Endothelial cell of umbilical vein (primary cell): ENCODE results near the gene TACC3. TPM values are rescaled to one million over a fixed set of nuclear protein-coding genes. Genes with fewer than 3 reads are reported as not detected.
A peak's percentile ranks its signal among the peaks of the same experiment; 100 is the strongest.

ENCODE experiments used
- Bru-seq: library from RNA; stranded (reverse); fragments of 400-500 nt; gene quantifications from one replicate; lab custom pipeline; 2021; lab: Mats Ljungman, UMichigan
- BruChase-seq, 2 experiments: library from RNA; stranded (reverse); fragments of 400-500 nt; gene quantifications; one replicate each; lab custom pipeline; 2021; lab: Mats Ljungman, UMichigan
- BruUV-seq: library from RNA; stranded (reverse); fragments of 400-500 nt; replicated peaks from 2 replicates; lab custom pipeline; 2021; lab: Mats Ljungman, UMichigan
- CTCF ChIA-PET: fragments of 300-600, 350-600 bp; sonication (Branson Sonifier 250); formaldehyde crosslinking; loops from one replicate; lab custom pipeline; 2021; ENCODE audit warnings: antibody characterized with exemption, inconsistent platforms; lab: Charles Lee
- POLR2A ChIA-PET: fragments of 300-600, 350-600 bp; sonication (Branson Sonifier 250); formaldehyde crosslinking; loops from one replicate; lab custom pipeline; 2021; ENCODE audit warnings: antibody characterized with exemption, inconsistent platforms; lab: Charles Lee
- DNase-seq: peaks from one replicate; pipeline ENCODE4 v3.0.0-alpha.2; 2011; ENCODE audit warnings: low read depth, low spot score
- FAIRE-seq: peaks from 2 replicates; lab custom pipeline; 2011; peaks lifted over from hg19 to GRCh38; lab: Jason Lieb, UNC
- H2AFZ ChIP-seq: 2 replicates; pipeline ENCODE4 v1.6.0; 2012; ENCODE audit warnings: low read depth, low read length, control low read depth, inconsistent platforms
- H3K27ac ChIP-seq: 2 replicates; pipeline ENCODE4 v1.5.1; 2011; ENCODE audit warnings: low read depth, mild to moderate bottlenecking, control low read depth, low read length, moderate library complexity; ENCODE audit not compliant: insufficient read depth
- H3K27me3 ChIP-seq, 2 experiments: 2 replicates each; pipeline versions ENCODE4 v1.6.0 to v1.6.1; 2011; ENCODE audit warnings: low read length in 2 of 2, mixed read lengths in 1 of 2; ENCODE audit not compliant: control insufficient read depth in 2 of 2, insufficient read depth in 2 of 2
- H3K36me3 ChIP-seq, 2 experiments: 2 replicates in 1 of 2; 3 replicates in 1 of 2; pipeline ENCODE4 v1.5.1; 2011; ENCODE audit warnings: low read length in 2 of 2, mild to moderate bottlenecking in 1 of 2, moderate library complexity in 1 of 2; ENCODE audit not compliant: control insufficient read depth in 2 of 2, insufficient read depth in 2 of 2; ENCODE audit errors: extremely low read depth in 1 of 2
- H3K4me1 ChIP-seq: 3 replicates; pipeline ENCODE4 v1.5.1; 2011; ENCODE audit warnings: mild to moderate bottlenecking, low read length; ENCODE audit not compliant: control insufficient read depth, insufficient read depth; ENCODE audit errors: extremely low read depth
- H3K4me2 ChIP-seq: 2 replicates; pipeline ENCODE4 v1.6.1; 2011; ENCODE audit warnings: low read length, control low read depth, mixed read lengths; ENCODE audit not compliant: insufficient read depth
- H3K4me3 ChIP-seq, 3 experiments: fragments of 200-600 bp in 1 of 3; sonication (generic), shearing (Covaris generic) in 1 of 3; replicated peaks in 1 of 3; 2 replicates each; pipeline ENCODE4 v1.5.1; 2011 to 2016; ENCODE audit warnings: control low read depth in 3 of 3, low read length in 3 of 3, mild to moderate bottlenecking in 2 of 3, inconsistent platforms in 1 of 3, low read depth in 1 of 3, moderate library complexity in 1 of 3; ENCODE audit not compliant: insufficient read depth in 1 of 3
- H3K79me2 ChIP-seq: 2 replicates; pipeline ENCODE4 v1.6.0; 2012; ENCODE audit warnings: low read length, inconsistent platforms; ENCODE audit not compliant: control insufficient read depth, insufficient read depth
- H3K9ac ChIP-seq: replicated peaks from 2 replicates; pipeline ENCODE3; 2011; ENCODE audit warnings: low read length, control low read depth; ENCODE audit not compliant: insufficient read depth; ENCODE audit errors: extremely low read depth
- H3K9me1 ChIP-seq: replicated peaks from 3 replicates; pipeline ENCODE4 v1.6.0; 2011; ENCODE audit warnings: mild to moderate bottlenecking, low read length; ENCODE audit not compliant: control insufficient read depth, insufficient read depth; ENCODE audit errors: extremely low read depth
- H3K9me3 ChIP-seq: replicated peaks from 2 replicates; pipeline ENCODE4 v1.5.1; 2012; ENCODE audit warnings: low read length, inconsistent platforms; ENCODE audit not compliant: control insufficient read depth, insufficient read depth
- H4K20me1 ChIP-seq: replicated peaks from 2 replicates; pipeline ENCODE3; 2011; ENCODE audit warnings: mild to moderate bottlenecking, low read length; ENCODE audit not compliant: control insufficient read depth, insufficient read depth; ENCODE audit errors: extremely low read depth
- EZH2 ChIP-seq: IDR thresholded peaks from 2 replicates; pipeline ENCODE4 v1.6.1; 2012; ENCODE audit warnings: borderline replicate concordance, low read depth, mild to moderate bottlenecking, moderate library complexity, low read length, inconsistent platforms; ENCODE audit not compliant: severe bottlenecking
- FOS ChIP-seq: IDR thresholded peaks from 2 replicates; pipeline ENCODE4 v1.6.1; 2011; ENCODE audit warnings: mild to moderate bottlenecking, low read length, moderate library complexity, borderline replicate concordance; ENCODE audit not compliant: insufficient read depth
- GATA2 ChIP-seq: IDR thresholded peaks from 2 replicates; pipeline ENCODE4 v1.7.0; 2011; ENCODE audit warnings: low read depth, mild to moderate bottlenecking, moderate library complexity, mixed read lengths, low read length; ENCODE audit not compliant: insufficient read length, insufficient read depth
- JUN ChIP-seq: IDR thresholded peaks from 2 replicates; pipeline ENCODE4 v1.6.1; 2011; ENCODE audit warnings: borderline replicate concordance, low read depth; ENCODE audit not compliant: insufficient read length, insufficient read depth
- MYC ChIP-seq: IDR thresholded peaks from one replicate; pipeline ENCODE4 v1.6.1; 2011; ENCODE audit warnings: mild to moderate bottlenecking, low read depth, low read length
- POLR2A ChIP-seq: IDR thresholded peaks from 2 replicates; pipeline ENCODE4 v1.6.1; 2012; ENCODE audit warnings: low read depth, mild to moderate bottlenecking, control low read depth, low read length
- POLR2AphosphoS5 ChIP-seq: IDR thresholded peaks from 2 replicates; pipeline ENCODE4 v1.6.1; 2012; ENCODE audit warnings: low read depth, mild to moderate bottlenecking, control low read depth, low read length, moderate library complexity; ENCODE audit not compliant: insufficient read depth
- dilution Hi-C: fragments of 300-500 bp; cut with MboI; formaldehyde crosslinking; loops from one replicate; pipeline ENCODE4 v1.15.0; 2019; ENCODE audit warnings: low sequenced_read_pairs; ENCODE audit not compliant: extremely low pct_ligation_motif_present
- intact Hi-C: fragments of 100-400 bp; cut with micrococcal nuclease; formaldehyde crosslinking; loops from one replicate; pipeline ENCODE4 v1.10.0; 2022
- long read RNA-seq: library from polyadenylated mRNA; stranded (forward); transcript quantifications from one replicate; pipeline ENCODE4 v2.0.0, GENCODE V29; 2021
- polyA minus RNA-seq, 3 experiments: library from RNA; depleted of rRNA, polyadenylated mRNA; stranded (reverse); fragments of >200 nt; gene quantifications; 1 replicate in 1 of 3; 2 replicates in 2 of 3; pipeline ENCODE4 v1.2.3, GENCODE V29; 2011
- polyA plus RNA-seq, 4 experiments: library from polyadenylated mRNA; depleted of rRNA in 3 of 4; stranded (reverse) in 3 of 4; unstranded in 1 of 4; fragments of >200 nt; gene quantifications; 2 replicates each; pipeline versions ENCODE4 v1.2.1 to v1.2.3, GENCODE V29; 2011 to 2012; ENCODE audit warnings: missing spikeins in 1 of 4
- total RNA-seq: library from RNA; stranded (reverse); gene quantifications from 2 replicates; pipeline ENCODE4 v1.2.3, GENCODE V29; 2021
- TF ChIP-seq, protein P1 (sequence below): IDR thresholded peaks from 2 replicates; pipeline ENCODE4 v1.6.1; 2011; ENCODE audit not compliant: insufficient read depth, insufficient read length
- TF ChIP-seq, protein P2 (sequence below), 2 donors: IDR thresholded peaks; 1 replicate in 1 of 2; 2 replicates in 1 of 2; pipeline ENCODE4 v1.5.1; 2011; ENCODE audit warnings: low read length in 2 of 2, mild to moderate bottlenecking in 2 of 2, moderate library complexity in 2 of 2, control low read depth in 1 of 2, inconsistent platforms in 1 of 2, low read depth in 1 of 2; ENCODE audit not compliant: insufficient read depth in 1 of 2; ENCODE audit errors: extremely low read depth in 1 of 2

Gene TACC3
- 123 and 135 TPM in 2 replicates for total RNA-seq
- polyA plus RNA-seq: 41.2 and 54.5 TPM in 2 replicates
- 56.0 and 64.2 TPM in 2 replicates for polyA plus RNA-seq (2011; cell fraction: cytosol; rRNA removed)
- 132 and 166 TPM in 2 replicates for polyA plus RNA-seq (2011; cell fraction: nucleus; rRNA removed)
- polyA plus RNA-seq (2012): 32.3 and 77.6 TPM in 2 replicates
- 18.0 and 19.3 TPM in 2 replicates for polyA minus RNA-seq
- polyA minus RNA-seq (2011; cell fraction: cytosol; rRNA and poly(A)+ RNA removed): 23.2 TPM
- 28.0 and 30.7 TPM in 2 replicates for polyA minus RNA-seq (2011; cell fraction: nucleus; rRNA and poly(A)+ RNA removed)
- Bru-seq, nascent RNA: percentile 73 among the genes with signal in this experiment
- BruChase-seq, experiment 1, labeled RNA remaining after a 6-hour chase: percentile 89 among the genes with signal in this experiment
- BruChase-seq, experiment 2, labeled RNA remaining after a 2-hour chase: percentile 87 among the genes with signal in this experiment
- long read RNA-seq, transcript TACC3-201 (16 exons, 2,781 nt): major isoform, 90 of 146 reads
- long read RNA-seq, partial matches to known transcripts: 36 of 146 reads
- long read RNA-seq, other reads (novel, unspliced or antisense): 20 of 146 reads

DNA sequence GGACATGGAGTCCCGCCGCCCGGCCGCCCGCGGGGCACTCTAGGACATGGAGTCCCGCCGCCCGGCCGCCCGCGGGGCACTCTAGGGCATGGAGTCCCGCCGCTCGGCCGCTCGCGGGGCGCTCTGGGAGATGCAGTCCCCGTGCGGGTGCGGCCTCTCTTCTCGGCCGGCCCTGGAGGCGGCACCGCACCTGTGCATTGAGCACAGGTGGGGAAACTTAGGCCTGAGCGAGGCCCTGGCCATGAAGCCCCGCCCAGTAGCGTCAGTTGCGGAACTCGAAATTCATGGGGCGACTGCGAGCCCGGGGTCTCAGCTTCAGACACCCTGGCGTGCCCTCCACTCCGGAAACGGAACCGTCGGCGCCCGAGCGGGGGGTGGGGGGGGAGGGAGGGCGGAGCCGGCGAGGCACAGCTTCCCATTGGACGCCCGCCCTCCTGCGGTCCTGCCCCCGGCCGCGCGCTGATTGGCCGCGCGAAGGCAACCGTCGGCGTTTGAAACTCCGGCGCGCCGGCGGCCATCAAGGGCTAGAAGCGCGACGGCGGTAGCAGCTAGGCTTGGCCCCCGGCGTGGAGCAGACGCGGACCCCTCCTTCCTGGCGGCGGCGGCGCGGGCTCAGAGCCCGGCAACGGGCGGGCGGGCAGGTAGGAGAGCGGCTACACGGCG, at the start of gene TACC3, which contains the start of gene TMEM129:
TACC3 (plus strand) TSS at position 519 of the 663 bp plus-strand sequence. CDS start 1,901 bp downstream, outside the sequence.
TMEM129 (minus strand) TSS at position 321 of the 663 bp plus-strand sequence. CDS start 486 bp downstream, outside the sequence.
- CTCF ChIA-PET: interaction anchor here (0.9 to 12.0 kb wide), 3 partner anchors 9 to 37 kb away, joined by 3 to 347 read pairs (median 11); partner anchors contain the start of gene SLBP
- TSS peak; percentile 35 for BruUV-seq
- H3K4me3 ChIP-seq: peak within 1 kb of the TSS; percentile 54 to 73 (median 68)
- H3K4me2 ChIP-seq: peak within 1 kb of the TSS; percentile 78
- H3K9me1 ChIP-seq: no peaks in the 10 kb centered on the region
- H4K20me1 ChIP-seq: no peaks in the 10 kb centered on the region
- H3K9ac ChIP-seq: peak within 1 kb of the TSS; percentile 68
- peak within 1 kb of the TSS; percentile 37 for H3K27ac ChIP-seq
- peak; percentile 78 for FAIRE-seq
- dilution Hi-C loops: no loop called here
- peak; percentile 84 for TF ChIP-seq POLR2AphosphoS5
- TF ChIP-seq POLR2A: no peak
- TF ChIP-seq GATA2: no peak
- peak within 1 kb of the TSS; percentile 59 for H2AFZ ChIP-seq
- peak; percentile 88 for DNase-seq
- peaks cover 20% of the 10 kb centered on the region for H3K4me1 ChIP-seq
- H3K27me3 ChIP-seq: no peaks in the 10 kb centered on the region
- H3K36me3 ChIP-seq: peaks cover 2 to 18% of the 10 kb centered on the region in 2 experiments
- H3K9me3 ChIP-seq: no peaks in the 10 kb centered on the region
- intact Hi-C loops: loop anchor here (1.0 kb wide), 1 partner anchor 9 kb away; the partner anchor contains the start of gene SLBP
- POLR2A ChIA-PET: interaction anchor here (0.6 to 1.3 kb wide), 2 partner anchors 9 to 128 kb away, joined by 5 to 8 read pairs; partner anchors contain the start of gene SLBP
- H3K79me2 ChIP-seq: peaks cover 63% of the 10 kb centered on the region

DNA sequence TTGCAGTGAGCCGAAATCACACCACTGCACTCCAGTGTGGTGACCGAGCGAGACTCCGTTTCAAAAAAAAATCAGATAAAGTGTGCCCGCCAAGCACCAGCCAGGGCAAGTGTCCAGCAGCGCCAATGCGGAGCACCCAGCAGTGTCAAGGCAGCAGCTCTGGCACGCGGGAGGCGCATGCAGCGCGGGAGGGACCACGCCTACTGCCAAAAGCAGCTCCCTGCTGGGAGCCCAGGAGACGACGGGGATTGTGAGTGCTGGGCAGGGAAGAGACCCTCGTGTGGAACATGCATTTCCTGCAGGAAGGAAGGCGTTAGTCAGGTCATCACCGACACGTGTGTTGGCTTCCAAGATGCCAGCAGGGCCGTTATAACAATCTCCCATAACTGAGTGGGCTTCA, 47.6 kb upstream of the TACC3 start:
- H2AFZ ChIP-seq: no peak overlapping the region
- dilution Hi-C loops: no loop called here
- H4K20me1 ChIP-seq: no peaks in the 10 kb centered on the region
- H3K27me3 ChIP-seq: no peaks in the 10 kb centered on the region
- CTCF ChIA-PET: no interaction called here
- no TSS peak for BruUV-seq
- no peaks in the 10 kb centered on the region for H3K36me3 ChIP-seq
- no peaks in the 10 kb centered on the region for H3K79me2 ChIP-seq
- DNase-seq (no peak), FAIRE-seq (no peak)
- H3K9me3 ChIP-seq: no peaks in the 10 kb centered on the region
- no peaks in the 10 kb centered on the region for H3K9me1 ChIP-seq
- POLR2A ChIA-PET: no interaction called here
- intact Hi-C loops: no loop called here
- TF ChIP-seq, protein P1, sequence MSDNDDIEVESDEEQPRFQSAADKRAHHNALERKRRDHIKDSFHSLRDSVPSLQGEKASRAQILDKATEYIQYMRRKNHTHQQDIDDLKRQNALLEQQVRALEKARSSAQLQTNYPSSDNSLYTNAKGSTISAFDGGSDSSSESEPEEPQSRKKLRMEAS: no peak
- TF ChIP-seq FOS (no peak), GATA2 (no peak), EZH2 (no peak), JUN (no peak), MYC (no peak)
- TF ChIP-seq, protein P2, sequence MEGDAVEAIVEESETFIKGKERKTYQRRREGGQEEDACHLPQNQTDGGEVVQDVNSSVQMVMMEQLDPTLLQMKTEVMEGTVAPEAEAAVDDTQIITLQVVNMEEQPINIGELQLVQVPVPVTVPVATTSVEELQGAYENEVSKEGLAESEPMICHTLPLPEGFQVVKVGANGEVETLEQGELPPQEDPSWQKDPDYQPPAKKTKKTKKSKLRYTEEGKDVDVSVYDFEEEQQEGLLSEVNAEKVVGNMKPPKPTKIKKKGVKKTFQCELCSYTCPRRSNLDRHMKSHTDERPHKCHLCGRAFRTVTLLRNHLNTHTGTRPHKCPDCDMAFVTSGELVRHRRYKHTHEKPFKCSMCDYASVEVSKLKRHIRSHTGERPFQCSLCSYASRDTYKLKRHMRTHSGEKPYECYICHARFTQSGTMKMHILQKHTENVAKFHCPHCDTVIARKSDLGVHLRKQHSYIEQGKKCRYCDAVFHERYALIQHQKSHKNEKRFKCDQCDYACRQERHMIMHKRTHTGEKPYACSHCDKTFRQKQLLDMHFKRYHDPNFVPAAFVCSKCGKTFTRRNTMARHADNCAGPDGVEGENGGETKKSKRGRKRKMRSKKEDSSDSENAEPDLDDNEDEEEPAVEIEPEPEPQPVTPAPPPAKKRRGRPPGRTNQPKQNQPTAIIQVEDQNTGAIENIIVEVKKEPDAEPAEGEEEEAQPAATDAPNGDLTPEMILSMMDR (IDR thresholded peaks at IDR 0.05; ENCODE audit: extremely low read depth in 1 of 2, insufficient read depth in 1 of 2, low read depth in 1 of 2, low read length in 2 of 2): no peak
- H3K9ac ChIP-seq: no peak overlapping the region
- H3K4me3 ChIP-seq: no peak overlapping the region
- no peak overlapping the region for H3K4me2 ChIP-seq
- no peaks in the 10 kb centered on the region for H3K4me1 ChIP-seq
- H3K27ac ChIP-seq: no peak overlapping the region
